CMK (cell line): ENCODE measurements around the gene PRXL2C.
"Not testable (repeated sequence)": the region's sequence is repeated elsewhere in the genome, so short reads cannot be mapped to it uniquely, and the experiment has no call there.

Experiments
- DNase-seq: peaks from one replicate; pipeline ENCODE4 v3.0.0-alpha.2; 2010; ENCODE audit warnings: low read depth

The PRXL2C gene, protein sequence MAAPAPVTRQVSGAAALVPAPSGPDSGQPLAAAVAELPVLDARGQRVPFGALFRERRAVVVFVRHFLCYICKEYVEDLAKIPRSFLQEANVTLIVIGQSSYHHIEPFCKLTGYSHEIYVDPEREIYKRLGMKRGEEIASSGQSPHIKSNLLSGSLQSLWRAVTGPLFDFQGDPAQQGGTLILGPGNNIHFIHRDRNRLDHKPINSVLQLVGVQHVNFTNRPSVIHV

DNA sequence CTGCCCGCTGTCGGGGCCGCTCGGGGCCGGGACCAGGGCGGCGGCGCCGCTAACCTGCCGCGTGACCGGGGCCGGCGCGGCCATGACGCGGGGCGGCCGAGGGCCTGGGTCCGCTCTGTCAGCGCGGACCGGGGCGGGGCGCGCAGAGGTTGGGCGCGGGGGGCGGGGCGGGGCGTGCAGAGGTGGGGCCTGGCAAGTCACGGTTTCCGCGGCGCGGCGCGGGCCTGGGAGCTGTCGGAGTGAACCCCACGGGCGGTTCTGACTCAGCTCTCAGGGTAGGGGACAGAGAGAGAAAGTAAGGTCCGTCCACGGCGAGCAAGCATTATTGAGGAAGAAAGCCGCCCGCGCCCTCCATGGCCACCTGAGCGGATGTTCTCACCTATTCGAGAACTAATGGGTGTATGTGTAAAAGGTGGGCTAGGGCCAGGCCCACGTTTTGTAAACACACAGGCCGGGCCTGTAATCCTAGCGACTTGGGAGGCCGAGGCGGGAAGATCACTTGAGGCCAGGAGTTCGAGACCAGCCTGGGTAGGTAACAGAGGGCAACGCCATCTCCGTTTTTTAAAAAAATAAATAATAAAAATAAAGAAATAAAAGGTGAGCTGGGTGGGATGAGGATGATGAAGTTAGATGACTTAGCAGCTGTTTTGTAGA lies at the start of gene PRXL2C:
Gene PRXL2C (minus strand): TSS at position 120 of the 654 bp plus-strand sequence. CDS start 36 bp downstream, at position 84.
- DNase-seq = peak; percentile 36

DNA sequence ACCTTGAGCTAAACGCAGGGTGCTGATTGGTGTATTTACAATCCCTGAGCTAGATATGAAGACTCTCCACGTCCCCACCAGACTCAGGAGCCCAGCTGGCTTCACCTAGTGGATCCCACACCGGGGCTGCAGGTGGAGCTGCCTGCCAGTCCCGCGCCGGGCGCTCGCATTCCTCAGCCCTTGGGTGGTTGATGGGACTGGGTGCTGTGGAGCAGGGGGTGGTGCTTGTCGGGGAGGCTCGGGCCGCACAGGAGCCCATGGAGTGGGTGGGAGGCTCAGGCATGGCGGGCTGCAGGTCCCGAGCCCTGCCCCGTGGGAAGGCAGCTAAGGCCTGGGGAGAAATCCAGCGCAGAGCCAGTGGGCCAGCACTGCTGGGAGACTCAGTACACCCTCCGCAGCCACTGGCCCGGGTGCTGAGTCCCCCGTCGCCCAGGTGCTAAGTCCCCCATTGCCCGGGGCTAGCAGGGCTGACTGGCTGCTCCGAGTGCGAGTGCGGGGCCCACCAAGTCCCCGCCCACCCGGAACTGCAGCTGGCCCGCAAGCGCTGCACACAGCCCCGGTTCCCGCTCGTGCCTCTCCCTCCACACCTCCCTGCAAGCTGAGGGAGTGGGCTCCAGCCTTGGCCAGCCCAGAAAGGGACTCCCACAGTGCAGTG lies 45.7 kb upstream of the PRXL2C start:
- not testable (repeated sequence) for DNase-seq

DNA sequence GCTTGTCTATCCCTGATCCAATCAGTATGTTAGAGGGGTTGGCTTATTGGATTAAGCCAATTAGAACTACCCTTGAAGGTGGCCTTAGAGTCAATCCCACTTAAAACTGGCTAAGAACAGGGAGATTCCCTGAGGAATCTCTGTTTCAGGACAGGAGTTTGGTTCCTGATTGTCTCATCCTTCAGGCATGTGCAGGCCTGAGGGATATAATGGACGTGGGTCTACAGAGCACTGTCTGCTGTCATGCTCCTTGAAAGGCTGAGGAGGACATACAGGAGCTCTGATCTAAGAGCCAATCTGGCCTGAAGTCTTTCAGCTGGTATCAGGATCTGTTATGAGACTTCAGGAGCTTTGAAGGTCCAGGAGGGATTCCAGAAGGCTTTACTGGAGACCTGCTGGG lies 36.2 kb upstream of the PRXL2C start:
- no peak for DNase-seq

DNA sequence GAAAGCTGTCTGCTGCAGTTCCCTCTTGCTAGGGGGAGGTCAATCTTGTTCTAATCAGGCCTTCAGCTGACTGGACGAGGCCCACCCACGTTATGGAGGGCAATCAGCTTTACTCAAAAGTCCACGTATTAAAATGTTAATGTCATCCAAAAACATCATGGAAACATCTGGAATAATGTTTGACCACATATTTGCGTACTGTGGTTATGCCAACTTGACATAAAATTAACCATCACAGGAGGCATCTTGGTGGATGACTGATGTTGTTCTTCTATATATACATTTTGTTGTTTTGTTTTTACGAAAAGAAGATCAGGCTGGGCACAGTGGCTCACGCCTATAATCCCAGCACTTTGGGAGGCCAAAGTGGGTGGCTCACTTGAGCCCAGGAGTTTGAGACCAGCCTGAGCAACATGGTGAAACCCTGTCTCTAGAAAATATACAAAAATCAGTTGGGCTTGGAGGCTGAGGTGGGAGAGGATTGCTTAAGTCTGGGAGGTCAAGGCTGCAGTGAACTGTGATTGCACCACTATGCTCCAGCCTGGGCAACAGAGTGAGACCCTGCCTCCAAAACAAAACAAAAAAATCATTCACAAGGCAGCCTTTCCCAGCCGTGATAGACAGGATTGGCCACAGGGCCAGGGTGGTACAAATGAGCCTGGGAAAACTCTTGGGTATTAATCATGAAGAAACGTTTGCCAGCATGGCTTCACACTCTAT lies 33.8 kb upstream of the PRXL2C start:
- DNase-seq = no peak

DNA sequence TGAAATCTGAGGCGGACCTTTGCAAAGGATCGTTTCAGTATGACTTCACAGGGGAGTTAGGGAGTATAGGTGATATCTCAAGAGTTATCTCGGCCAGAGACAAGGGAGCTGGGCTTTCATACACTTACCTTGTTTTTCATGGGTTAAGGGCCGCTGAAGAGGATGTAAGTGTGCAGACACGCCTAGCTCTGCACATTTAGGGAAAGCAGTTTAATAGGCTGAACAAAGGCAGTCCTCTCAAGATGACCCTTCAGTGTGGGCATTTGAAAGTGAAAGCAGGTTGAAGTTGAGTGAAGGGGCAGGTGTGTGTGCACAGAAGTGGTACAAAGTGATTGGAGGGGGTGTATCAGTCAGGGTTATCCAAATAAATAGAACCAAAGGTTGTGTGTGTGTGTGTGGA lies 33.1 kb upstream of the PRXL2C start:
- DNase-seq = no peak

DNA sequence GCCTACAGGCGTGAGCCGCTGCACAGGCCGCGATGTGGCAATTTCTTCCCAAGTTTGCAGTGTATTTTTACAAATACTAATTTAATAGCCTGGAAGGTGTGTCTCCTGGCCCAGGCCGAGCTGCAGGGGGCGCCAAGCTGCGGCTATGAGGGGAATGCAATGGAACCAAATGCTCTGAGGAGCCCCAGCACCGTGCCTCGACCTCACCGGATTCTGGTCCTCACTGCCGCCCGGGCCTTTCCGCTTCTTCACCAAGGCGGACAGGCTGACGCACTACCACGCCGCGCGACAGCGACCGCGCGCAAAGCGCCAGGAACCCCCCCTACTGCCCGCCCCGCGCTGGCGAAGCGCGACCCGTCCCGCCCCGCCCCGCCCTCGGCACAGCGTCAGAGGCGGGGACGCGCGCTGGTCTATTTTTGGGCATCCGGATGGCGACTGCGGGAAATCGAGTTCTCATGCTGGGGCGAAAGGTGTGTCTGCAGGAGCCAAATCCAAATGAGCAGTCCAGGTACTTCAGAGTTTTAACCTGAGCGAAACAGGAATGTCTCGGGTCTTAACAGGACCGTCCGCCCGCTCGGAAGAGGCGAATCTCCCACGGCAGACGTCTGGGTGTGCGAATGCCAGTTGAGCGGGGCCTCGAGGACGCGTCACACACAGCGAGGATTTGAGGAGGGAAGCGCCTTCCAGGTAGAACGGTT lies 31.7 kb upstream of the PRXL2C start:
- DNase-seq = no peak

DNA sequence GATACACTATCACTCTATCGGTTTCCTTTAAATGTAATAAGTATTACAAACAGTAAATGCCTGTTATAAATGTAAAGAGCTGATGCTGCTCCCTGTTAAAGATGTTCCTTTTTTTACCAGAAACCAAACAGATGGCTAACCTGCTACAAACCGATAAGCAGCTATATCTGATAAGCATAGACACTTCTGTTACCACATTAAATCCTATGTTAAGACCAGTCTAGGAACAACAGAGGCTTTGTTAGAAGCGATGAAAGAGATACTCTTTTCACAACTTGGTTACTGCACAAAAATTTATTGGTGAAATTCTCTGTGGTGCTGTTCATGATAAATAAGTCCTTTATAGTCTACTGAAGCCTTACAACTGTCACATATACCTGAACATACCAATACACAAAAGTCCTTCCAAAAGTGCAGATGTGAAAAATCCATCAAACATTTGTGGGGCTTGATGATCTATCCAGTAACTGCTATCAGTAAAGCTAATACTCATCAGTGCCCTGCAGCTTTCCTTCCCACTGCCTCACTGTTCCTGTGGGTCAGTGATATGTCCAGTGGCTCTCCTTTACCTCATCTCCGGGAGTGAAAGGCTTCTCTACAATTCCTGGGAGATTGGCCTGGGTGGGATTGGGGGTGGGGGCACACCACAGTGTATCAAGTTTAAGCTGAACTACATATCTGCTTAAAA lies 25.8 kb upstream of the PRXL2C start:
- DNase-seq = peak; percentile 85

DNA sequence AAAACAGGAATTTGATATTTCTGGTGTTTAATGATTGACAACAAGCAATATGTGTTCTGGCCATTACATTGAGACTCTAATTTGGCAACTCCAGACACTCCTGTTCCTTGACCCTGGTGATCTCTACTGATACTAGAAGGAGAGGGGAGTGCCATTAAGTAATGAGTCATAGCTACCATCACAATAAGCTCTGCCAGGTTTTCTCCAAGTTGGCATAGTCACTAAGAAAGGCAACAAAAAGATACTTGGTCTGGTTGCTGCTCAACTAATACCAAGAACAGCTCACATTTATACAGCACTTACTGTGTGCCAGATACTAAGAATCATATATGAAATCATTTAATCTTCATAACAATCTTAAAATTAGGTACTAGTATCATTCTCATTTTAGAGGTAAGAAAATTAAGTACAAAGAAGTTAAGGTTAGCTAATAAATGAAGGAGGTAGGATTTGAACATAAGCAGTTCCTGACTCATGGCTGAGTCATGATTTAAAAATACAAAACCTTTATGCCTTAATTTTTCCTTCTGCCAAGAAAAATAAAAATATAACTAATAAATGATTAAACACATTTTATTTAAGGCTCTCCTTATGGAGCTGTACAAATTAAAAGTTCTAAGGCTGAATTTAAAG lies 19.9 kb upstream of the PRXL2C start:
- no peak for DNase-seq

DNA sequence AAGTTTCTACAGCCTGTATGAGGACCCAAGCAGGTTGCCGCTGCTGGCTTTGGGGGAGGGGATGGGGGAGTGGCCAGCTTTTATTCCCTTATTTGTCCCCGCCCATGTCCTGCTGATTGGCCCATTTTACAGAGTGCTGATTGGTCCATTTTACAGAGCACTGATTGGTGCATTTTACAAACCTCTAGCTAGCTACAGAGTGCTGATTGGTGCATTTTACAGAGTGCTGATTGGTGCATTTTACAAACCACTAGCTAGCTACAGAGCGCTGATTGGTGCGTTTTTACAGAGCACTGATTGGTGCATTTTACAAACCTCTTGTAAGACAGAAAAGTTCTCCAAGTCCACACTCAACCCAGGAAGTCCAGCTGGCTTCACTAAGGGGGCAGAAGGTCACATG lies 18.7 kb upstream of the PRXL2C start:
- DNase-seq = not testable (repeated sequence)

DNA sequence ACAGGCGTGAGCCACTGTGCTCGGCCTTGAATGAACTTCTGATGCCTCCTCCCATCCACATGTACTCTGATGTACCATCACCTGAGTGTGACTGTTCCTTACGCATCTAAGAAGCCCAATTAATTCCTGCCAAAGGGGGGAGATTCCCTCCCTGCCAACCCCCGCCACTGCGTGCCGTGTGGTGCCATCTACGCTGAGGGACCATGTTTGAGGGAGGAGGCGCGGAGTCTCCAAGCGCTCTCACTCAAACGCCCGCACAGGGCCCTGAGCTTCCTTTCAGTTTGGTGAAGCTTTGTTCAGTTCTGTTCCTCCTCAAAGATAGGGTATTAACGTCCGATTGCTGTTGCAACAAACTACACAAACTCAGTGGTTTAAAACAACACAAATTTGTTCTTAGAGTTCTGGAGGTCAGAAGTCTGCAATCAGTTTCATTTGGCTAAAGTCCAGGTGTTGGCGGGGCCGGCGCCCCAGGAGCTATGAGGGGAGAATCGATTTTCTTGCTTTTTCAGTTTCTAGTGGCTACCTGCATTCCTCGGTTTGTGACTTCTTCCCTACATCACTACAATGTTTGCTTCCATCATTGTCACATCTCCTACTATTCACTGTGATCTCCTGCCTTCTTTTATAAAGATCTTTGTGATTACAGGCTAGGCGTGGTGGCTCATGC lies 13.9 kb upstream of the PRXL2C start:
- no peak for DNase-seq

DNA sequence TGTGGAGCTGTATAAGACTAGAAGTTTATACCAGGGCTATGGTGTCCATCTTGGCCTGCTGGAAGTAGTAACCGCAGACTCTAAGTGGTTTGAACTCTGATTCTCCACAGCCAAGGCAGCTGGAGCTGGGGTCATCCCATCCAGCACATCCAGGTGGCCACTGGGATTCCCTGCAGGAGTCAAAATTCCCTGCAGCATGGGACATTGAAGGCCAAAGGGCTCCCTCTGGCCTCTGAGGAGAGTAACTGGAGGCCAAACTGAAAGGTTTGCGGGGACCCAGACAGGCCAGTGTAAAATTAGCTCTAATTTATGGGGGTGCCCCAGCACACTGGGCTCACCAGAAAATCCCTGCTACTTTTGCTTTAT lies 12.2 kb upstream of the PRXL2C start:
- DNase-seq = no peak

DNA sequence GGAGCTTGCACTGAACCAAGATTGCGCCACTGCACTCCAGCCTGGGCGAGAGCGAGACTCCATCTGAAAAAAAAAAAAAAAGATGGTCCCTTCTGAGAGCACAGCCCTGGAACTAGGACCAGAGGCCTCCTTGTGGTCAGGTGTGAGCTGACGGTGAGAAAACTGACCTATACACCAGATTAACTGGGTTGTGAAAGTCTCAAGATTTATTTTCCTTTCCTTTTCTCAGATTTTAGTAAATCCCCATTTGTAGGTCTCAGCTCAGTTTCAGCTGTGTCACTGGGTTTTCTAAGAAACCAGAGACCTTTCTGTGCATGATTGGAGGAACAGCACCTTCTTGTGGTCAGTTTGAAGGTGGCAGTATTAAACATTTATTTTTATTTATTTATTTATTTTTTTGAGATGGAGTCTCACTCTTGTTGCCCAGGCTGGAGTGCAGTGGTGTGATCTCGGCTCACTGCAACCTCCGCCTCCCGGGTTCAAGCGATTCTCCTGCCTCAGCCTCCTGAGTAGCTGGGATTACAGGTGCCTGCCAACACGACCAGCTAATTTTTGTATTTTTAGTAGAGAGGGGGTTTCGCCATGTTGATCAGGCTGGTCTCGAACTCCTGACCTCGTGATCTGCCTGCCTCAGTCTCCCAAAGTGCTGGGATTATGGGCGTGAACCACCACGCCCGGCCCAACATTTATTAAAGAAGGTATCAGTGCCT lies 11.7 kb upstream of the PRXL2C start:
- not testable (repeated sequence) for DNase-seq

DNA sequence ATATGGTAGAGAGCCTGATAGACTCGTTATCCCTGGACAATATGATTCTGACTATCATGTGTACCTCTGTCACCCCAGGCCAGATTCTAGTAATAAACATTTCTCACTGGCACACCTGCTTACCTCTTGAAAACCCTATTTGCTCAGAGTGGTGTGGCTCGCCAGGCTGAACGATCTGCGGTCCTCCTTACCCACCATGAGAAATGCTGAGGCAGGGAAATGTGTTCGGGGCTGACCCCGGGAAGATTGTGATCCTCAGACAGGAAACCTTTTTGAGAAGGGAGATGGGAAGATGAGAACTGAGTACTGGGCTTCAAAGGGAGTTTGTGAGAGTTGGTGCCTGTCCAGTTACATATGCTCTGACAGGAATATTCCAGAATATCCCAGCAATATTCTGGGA lies 10.7 kb upstream of the PRXL2C start:
- no peak for DNase-seq

DNA sequence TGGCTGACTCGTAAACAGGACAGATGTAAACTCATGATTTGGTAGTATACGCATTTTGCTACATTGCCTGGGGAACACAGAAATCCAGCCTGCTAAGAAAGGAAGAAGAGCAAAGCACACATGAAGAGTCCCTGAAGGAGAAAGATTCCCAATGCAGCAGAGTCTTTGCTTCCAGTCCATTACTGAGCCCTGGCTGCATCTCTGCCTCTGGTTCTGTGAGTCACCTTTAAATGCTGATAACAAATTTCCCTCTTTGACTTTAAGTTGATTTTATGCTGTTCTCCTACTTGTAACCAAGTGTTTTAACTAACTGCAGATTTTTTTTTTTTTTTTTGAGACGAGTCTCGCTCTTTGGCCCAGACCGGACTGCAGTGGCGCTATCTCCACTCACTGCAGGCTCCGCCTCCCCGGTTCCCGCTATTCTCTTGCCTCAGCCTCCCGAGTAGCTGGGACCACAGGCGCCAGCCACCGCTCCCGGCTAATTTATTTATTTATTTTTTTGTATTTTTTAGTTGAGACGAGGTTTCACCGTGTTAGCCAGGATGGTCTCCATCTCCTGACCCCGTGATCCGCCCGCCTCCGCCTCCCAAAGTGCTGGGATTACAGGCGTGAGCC lies 8.5 kb upstream of the PRXL2C start:
- DNase-seq = no peak

DNA sequence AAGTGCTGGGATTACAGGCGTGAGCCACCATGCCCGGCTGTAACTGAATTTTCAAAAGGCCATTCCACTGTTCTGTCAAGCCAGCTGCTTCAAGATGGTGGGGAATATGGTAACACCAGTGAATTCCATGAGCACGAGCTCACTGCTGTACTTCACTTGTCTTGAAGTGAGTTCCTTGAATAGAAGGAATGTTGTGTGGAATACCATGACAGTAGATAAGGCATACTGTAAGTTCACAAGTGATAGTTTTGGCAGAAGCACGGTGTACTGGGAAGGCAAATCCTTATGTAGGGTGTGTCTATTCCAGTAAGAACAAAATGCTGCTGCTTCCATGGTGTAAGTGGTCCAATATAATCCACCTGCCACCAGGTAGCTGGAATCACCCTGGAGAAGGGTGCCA lies 6.6 kb upstream of the PRXL2C start:
- DNase-seq = no peak

DNA sequence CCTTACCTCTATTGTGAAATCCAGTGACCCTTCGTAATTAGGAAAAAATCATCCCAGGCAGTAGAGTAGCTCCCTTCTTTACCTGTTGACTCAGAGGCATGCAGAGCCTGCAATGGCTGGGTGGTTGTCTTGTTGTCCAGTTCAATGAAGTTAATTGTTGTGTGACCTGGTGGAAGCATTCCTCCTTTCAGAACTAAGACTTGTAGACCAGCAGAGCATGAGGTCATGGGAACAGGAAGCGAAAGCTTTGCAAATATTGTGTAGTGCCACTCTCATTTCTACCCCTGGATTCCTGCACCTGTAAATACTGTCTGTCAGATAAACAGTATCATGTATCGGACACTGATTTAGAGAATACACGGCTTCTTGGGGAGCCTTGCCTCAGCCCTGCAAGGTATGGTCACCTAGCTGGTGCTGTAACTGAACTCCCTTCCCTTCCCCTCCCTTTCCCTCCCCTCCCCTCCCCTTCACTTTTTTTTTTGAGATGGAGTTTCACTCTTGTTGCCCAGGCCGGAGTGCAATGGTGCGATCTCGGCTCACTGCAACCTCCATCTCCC lies 5.7 kb upstream of the PRXL2C start:
- DNase-seq = no peak

DNA sequence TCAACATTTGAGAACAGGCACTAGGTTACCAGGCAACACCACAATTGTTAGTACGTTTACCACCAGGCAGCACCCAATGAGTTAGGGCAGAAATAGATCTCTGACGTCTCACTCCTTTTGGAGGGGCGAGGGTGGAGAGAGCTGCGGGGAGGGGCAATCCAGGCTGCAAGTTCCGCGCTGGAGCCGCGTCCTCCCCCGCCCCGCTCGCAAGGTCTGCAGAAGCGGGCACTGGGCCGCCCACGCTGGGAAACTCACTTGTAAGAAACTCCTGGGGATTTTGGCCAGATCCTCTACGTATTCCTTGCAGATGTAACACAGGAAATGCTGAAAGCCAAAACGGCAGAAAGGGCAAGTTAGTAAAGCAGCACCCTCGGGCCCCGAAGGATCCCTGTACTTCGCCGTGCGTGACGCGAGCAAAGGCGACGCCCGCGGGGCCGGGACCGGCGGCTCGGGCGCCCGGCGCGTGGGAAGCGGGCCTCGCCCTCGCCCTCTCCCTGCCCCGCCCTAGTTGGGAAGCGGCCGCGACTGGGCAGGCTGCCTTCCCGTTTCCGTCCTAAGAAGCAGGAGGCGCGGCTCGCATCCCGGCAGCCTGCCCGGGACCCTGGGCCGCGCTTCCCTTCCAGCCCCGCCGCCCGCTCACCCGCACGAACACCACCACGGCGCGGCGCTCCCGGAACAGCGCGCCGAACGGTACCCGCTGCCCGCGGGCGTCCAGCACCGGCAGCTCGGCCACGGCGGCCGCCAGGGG lies 493 bp downstream of the PRXL2C start:
- DNase-seq = peak; percentile 22

DNA sequence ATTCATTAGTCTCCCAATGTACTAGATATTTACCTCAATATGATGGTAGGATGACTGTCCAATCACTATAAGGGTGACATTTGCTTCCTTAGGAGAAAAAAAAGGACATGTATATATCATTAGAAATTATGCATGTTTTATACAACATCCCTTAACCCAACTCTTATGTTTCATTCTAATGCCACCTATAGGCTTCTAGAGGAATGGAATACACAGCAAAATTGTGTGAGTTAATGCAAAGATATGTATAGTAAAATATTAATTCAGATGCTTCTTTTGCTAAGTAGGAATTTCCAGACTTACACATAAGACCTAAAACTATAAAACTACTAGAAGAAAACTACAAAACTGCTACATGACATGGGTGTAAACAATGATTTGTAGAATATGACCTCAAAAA lies 3.5 kb downstream of the PRXL2C start:
- no peak for DNase-seq
